Neuronal stem cell (in vitro differentiated cells): ENCODE results near the gene ELMO1.

Experiments
- DNase-seq: peaks from one replicate; pipeline ENCODE4 v3.0.0-alpha.2; 2013; ENCODE audit warnings: low spot score
- H2AFZ ChIP-seq: one replicate; pipeline ENCODE4 v1.6.1; 2013; ENCODE audit warnings: mild to moderate bottlenecking, low read length, inconsistent platforms
- H2AK5ac ChIP-seq: 2 replicates; pipeline ENCODE4 v1.6.1; 2013; ENCODE audit warnings: low read depth, mild to moderate bottlenecking, inconsistent platforms, low read length, moderate library complexity, mixed read lengths
- H2BK120ac ChIP-seq: 2 replicates; pipeline ENCODE4 v1.6.1; 2013; ENCODE audit warnings: low read depth, mild to moderate bottlenecking, inconsistent platforms, low read length, moderate library complexity, mixed read lengths
- H2BK12ac ChIP-seq: one replicate; pipeline ENCODE4 v1.6.1; 2013; ENCODE audit warnings: low read length, inconsistent platforms
- H2BK15ac ChIP-seq: 2 replicates; pipeline ENCODE4 v1.6.1; 2013; ENCODE audit warnings: mild to moderate bottlenecking, low read length, inconsistent platforms, mixed read lengths
- H2BK5ac ChIP-seq: one replicate; pipeline ENCODE4 v1.6.1; 2013; ENCODE audit warnings: inconsistent platforms, mild to moderate bottlenecking, low read length, moderate library complexity
- H3K14ac ChIP-seq: one replicate; pipeline ENCODE4 v1.6.1; 2013; ENCODE audit warnings: low read length, inconsistent platforms
- H3K18ac ChIP-seq: 2 replicates; pipeline ENCODE4 v1.6.1; 2013; ENCODE audit warnings: low read length, inconsistent platforms
- H3K23ac ChIP-seq: 2 replicates; pipeline ENCODE4 v1.6.1; 2013; ENCODE audit warnings: low read depth, mild to moderate bottlenecking, mixed read lengths, low read length, inconsistent platforms; ENCODE audit not compliant: poor library complexity
- H3K27ac ChIP-seq: replicated peaks from 3 replicates; pipeline ENCODE4 v1.5.1; 2013; ENCODE audit warnings: low read length, inconsistent platforms
- H3K27me3 ChIP-seq, 3 experiments: 2 replicates each; pipeline ENCODE4 v1.6.1; 2013; ENCODE audit warnings: low read length in 3 of 3, mild to moderate bottlenecking in 2 of 3, inconsistent platforms in 1 of 3, low read depth in 1 of 3, mixed read lengths in 1 of 3, moderate library complexity in 1 of 3; ENCODE audit not compliant: control insufficient read depth in 3 of 3, insufficient read depth in 3 of 3
- H3K36me3 ChIP-seq, 2 donors: replicated peaks in 1 of 2; 2 replicates each; pipeline ENCODE4 v1.6.1; 2013; ENCODE audit warnings: low read length in 2 of 2; ENCODE audit not compliant: control insufficient read depth in 2 of 2, insufficient read depth in 2 of 2
- H3K4ac ChIP-seq: 2 replicates; pipeline ENCODE4 v1.6.1; 2013; ENCODE audit warnings: inconsistent platforms, mild to moderate bottlenecking, low read length, moderate library complexity
- H3K4me1 ChIP-seq, 2 donors: 1 replicate in 1 of 2; 2 replicates in 1 of 2; pipeline ENCODE4 v1.6.1; 2013; ENCODE audit warnings: low read length in 2 of 2, low read depth in 1 of 2; ENCODE audit not compliant: control insufficient read depth in 2 of 2, insufficient read depth in 1 of 2
- H3K4me2 ChIP-seq: one replicate; pipeline ENCODE4 v1.6.1; 2013; ENCODE audit warnings: mild to moderate bottlenecking, low read length, inconsistent platforms; ENCODE audit not compliant: insufficient read depth, poor library complexity, severe bottlenecking
- H3K4me3 ChIP-seq, 2 donors: 2 replicates each; pipeline ENCODE4 v1.5.1; 2013; ENCODE audit warnings: low read length in 2 of 2, mild to moderate bottlenecking in 2 of 2, inconsistent platforms in 1 of 2, moderate library complexity in 1 of 2
- H3K79me1 ChIP-seq: one replicate; pipeline ENCODE4 v1.6.1; 2013; ENCODE audit warnings: low read depth, mild to moderate bottlenecking, inconsistent platforms, low read length, moderate library complexity
- H3K9ac ChIP-seq: one replicate; pipeline ENCODE4 v1.6.1; 2013; ENCODE audit warnings: mild to moderate bottlenecking, low read depth, low read length, inconsistent platforms; ENCODE audit not compliant: poor library complexity
- H3K9me3 ChIP-seq, 2 donors: replicated peaks in 1 of 2; 2 replicates each; pipeline versions ENCODE3 to v1.6.1; 2013; ENCODE audit warnings: low read length in 2 of 2, mild to moderate bottlenecking in 2 of 2, inconsistent platforms in 1 of 2, low read depth in 1 of 2, mixed read lengths in 1 of 2, moderate library complexity in 1 of 2; ENCODE audit not compliant: control insufficient read depth in 2 of 2, insufficient read depth in 1 of 2
- H4K8ac ChIP-seq: one replicate; pipeline ENCODE4 v1.6.1; 2013; ENCODE audit warnings: low read depth, mild to moderate bottlenecking, inconsistent platforms, low read length, moderate library complexity
- H4K91ac ChIP-seq: one replicate; pipeline ENCODE4 v1.6.1; 2013; ENCODE audit warnings: low read length, low read depth, mild to moderate bottlenecking, inconsistent platforms; ENCODE audit not compliant: poor library complexity
- WGBS, 2 donors: extraction: QIAGEN DNeasy Blood & Tissue Kit; methylation state at CpG; one replicate each; pipeline ENCODE4 v1.1.7; 2013; ENCODE audit warnings: missing lambda C conversion rate in 2 of 2, mixed read lengths in 1 of 2; ENCODE audit not compliant: insufficient read length in 2 of 2, insufficient replicate concordance in 1 of 2; ENCODE audit errors: extremely low coverage in 2 of 2; 5-methylcytosine and 5-hydroxymethylcytosine counted together

ELMO1 gene

DNA sequence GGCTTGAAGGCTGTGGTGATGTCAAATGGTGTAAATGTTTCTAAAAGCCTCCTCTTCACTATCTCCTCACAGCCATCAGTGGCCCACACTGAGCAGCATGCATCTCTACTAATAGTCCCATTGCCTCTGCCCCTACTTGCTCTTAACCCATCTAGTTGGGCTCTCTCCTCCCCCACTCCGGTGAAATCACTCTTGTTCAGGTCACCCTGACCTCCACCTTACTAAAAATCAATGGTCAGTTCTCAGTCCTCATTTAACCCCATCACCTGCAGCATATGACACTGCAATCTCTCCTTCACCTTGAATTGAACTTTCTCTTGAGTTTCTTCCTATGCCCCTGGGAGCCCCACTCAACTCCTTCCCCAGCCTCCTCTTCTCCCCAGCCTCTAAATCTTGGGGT, 369.2 kb downstream of the ELMO1 start:
- Histone ChIP-seq H2AFZ (no peak overlapping the region), H3K27ac (no peak overlapping the region), H2BK12ac (no peak overlapping the region), H3K23ac (no peak overlapping the region), H3K14ac (no peak overlapping the region), H3K79me1 (no peaks in the 10 kb centered on the region), H2AK5ac (no peak overlapping the region), H3K9me3 (no peaks in the 10 kb centered on the region), H3K36me3 (no peaks in the 10 kb centered on the region), H3K9ac (no peak overlapping the region), H3K4me1 (peaks cover 0 to 3% of the 10 kb centered on the region in 2 donors), H2BK120ac (no peak overlapping the region), H2BK5ac (no peak overlapping the region), H4K8ac (no peak overlapping the region), H3K4me2 (no peak overlapping the region), H3K27me3 (no peaks in the 10 kb centered on the region), H3K18ac (no peak overlapping the region), H3K4me3 (no peak overlapping the region), H2BK15ac (no peak overlapping the region), H3K4ac (no peak overlapping the region), H4K91ac (no peak overlapping the region)
- WGBS, 2 donors = no CpG with 5 or more reads among the region's 1 CpG
- no peak for DNase-seq

GRCh38 chr7:37076668-37077067, 372.0 kb downstream of the ELMO1 start:
- H3K14ac ChIP-seq = no peak overlapping the region
- H3K36me3 ChIP-seq = no peaks in the 10 kb centered on the region
- H2BK5ac ChIP-seq = no peak overlapping the region
- H2AFZ ChIP-seq = no peak overlapping the region
- no peak overlapping the region for H3K27ac ChIP-seq
- H3K9me3 ChIP-seq = no peaks in the 10 kb centered on the region
- no peak overlapping the region for H2BK12ac ChIP-seq
- no peak overlapping the region for H3K18ac ChIP-seq
- H3K27me3 ChIP-seq = no peaks in the 10 kb centered on the region
- H3K23ac ChIP-seq = no peak overlapping the region
- no peak for DNase-seq
- no peak overlapping the region for H2BK120ac ChIP-seq
- no peak overlapping the region for H3K9ac ChIP-seq
- no peak overlapping the region for H4K8ac ChIP-seq
- H3K4me1 ChIP-seq = peaks cover 0 to 4% of the 10 kb centered on the region in 2 donors
- no peak overlapping the region for H3K4ac ChIP-seq
- no peak overlapping the region for H2BK15ac ChIP-seq
- no peak overlapping the region for H3K4me3 ChIP-seq
- no peak overlapping the region for H3K4me2 ChIP-seq
- WGBS, 2 donors = no CpG with 5 or more reads among the region's 5 CpGs
- no peak overlapping the region for H2AK5ac ChIP-seq
- H4K91ac ChIP-seq = no peak overlapping the region
- no peaks in the 10 kb centered on the region for H3K79me1 ChIP-seq

- Histone ChIP-seq H4K91ac (no peak overlapping the region), H3K4ac (no peak overlapping the region)
- WGBS, 2 donors = no CpG with 5 or more reads among the region's 4 CpGs
These were observed 374.3 kb downstream of the ELMO1 start for GRCh38 chr7:37074370-37074769.

DNA sequence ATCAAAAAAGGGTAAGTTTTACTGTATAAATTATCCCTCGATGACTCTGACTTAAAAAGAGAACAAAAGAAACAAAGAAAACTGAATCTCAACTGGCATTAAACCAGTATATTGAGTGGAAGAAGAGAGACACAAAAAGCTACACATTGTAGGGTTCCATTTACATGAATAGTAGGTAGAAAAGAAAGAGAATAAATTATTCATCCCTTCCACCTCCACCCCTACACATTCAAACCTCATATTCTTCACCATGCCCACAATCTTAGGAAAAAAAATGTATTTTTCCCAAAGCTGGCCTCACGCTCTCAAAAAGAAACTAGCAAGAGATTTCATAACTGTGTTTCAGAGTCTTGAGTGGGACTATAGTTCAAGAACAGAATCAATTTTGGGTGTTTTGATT, 377.5 kb downstream of the ELMO1 start:
- Histone ChIP-seq H3K4ac (no peak overlapping the region), H4K91ac (no peak overlapping the region), H2AK5ac (no peak overlapping the region), H2BK12ac (no peak overlapping the region), H2AFZ (no peak overlapping the region), H3K4me3 (no peak overlapping the region), H2BK15ac (no peak overlapping the region), H4K8ac (no peak overlapping the region), H3K4me2 (no peak overlapping the region), H3K36me3 (no peaks in the 10 kb centered on the region), H3K18ac (no peak overlapping the region), H3K27me3 (no peaks in the 10 kb centered on the region), H3K4me1 (peaks cover 0 to 2% of the 10 kb centered on the region in 2 donors), H3K79me1 (no peaks in the 10 kb centered on the region), H3K9ac (no peak overlapping the region), H3K23ac (no peak overlapping the region), H3K9me3 (no peaks in the 10 kb centered on the region), H3K14ac (no peak overlapping the region), H2BK5ac (no peak overlapping the region), H3K27ac (no peak overlapping the region), H2BK120ac (no peak overlapping the region)
- no CpG with 5 or more reads among the region's 2 CpGs for WGBS, 2 donors
- no peak for DNase-seq

More at GRCh38 chr7:37074370-37074769, 374.3 kb downstream of the ELMO1 start:
- Histone ChIP-seq H3K79me1 (no peaks in the 10 kb centered on the region), H3K14ac (no peak overlapping the region), H2BK5ac (no peak overlapping the region), H2AK5ac (no peak overlapping the region), H3K4me3 (no peak overlapping the region), H3K9me3 (no peaks in the 10 kb centered on the region), H3K36me3 (no peaks in the 10 kb centered on the region), H3K4me1 (peaks cover 0 to 4% of the 10 kb centered on the region in 2 donors), H4K8ac (no peak overlapping the region), H3K23ac (no peak overlapping the region), H3K18ac (no peak overlapping the region), H3K9ac (no peak overlapping the region), H2BK120ac (no peak overlapping the region), H3K27me3 (no peaks in the 10 kb centered on the region), H3K4me2 (no peak overlapping the region), H2AFZ (no peak overlapping the region), H2BK15ac (no peak overlapping the region), H3K27ac (no peak overlapping the region), H2BK12ac (no peak overlapping the region)
- DNase-seq = no peak
